HepG2 (cell line): ENCODE measurements around the gene ZNF783. TPM values are rescaled to one million over a fixed set of nuclear protein-coding genes. Genes with fewer than 3 reads are reported as not detected.

Experiments
- ATAC-seq: fragments of 200-7000 bp; cut with Tn5 transposase; 3 replicates; pipeline ENCODE4 v1.9.1; 2020; ENCODE audit warnings: mild to moderate bottlenecking, moderate library complexity
- BruUV-seq: library from RNA; stranded (reverse); fragments of 400-500 nt; replicated peaks from 2 replicates; lab custom pipeline; 2021; lab: Mats Ljungman, UMichigan
- CTCF ChIA-PET: fragments of 300-600 bp; formaldehyde crosslinking; extraction: SDS; loops from one replicate; lab custom pipeline; 2021; ENCODE audit warnings: low total read pairs, inconsistent platforms, low intra/inter-chr PET ratio; lab: Yijun Ruan, JAX
- POLR2A ChIA-PET: fragments of 350-600 bp; sonication (Branson Sonifier 250); formaldehyde crosslinking; loops from one replicate; lab custom pipeline; 2020; ENCODE audit warnings: antibody characterized with exemption, inconsistent platforms; lab: Yijun Ruan, JAX
- DNase-seq: peaks from one replicate; pipeline ENCODE4 v3.0.0-alpha.2; 2015; ENCODE audit warnings: low spot score
- FAIRE-seq: peaks from 3 replicates; lab custom pipeline; 2011; peaks lifted over from hg19 to GRCh38; lab: Jason Lieb, UNC
- H2AFZ ChIP-seq: one replicate; pipeline ENCODE4 v1.6.1; 2011; ENCODE audit warnings: low read length, inconsistent platforms
- H3K27ac ChIP-seq: fragments of 300-600 bp; 3 replicates; pipeline ENCODE4 v1.8.0; 2011; ENCODE audit warnings: mixed run types, mild to moderate bottlenecking, mixed read lengths, low read length, inconsistent platforms; ENCODE audit not compliant: insufficient read depth; ENCODE audit errors: extremely low read length
- H3K27me3 ChIP-seq, 2 experiments: fragments of 200-600 bp in 1 of 2; 2 replicates in 1 of 2; 3 replicates in 1 of 2; pipeline versions ENCODE4 v1.6.0 to v1.8.0; 2011; ENCODE audit warnings: low read length in 2 of 2, mild to moderate bottlenecking in 2 of 2, moderate library complexity in 2 of 2, inconsistent platforms in 1 of 2; ENCODE audit not compliant: insufficient read depth in 2 of 2, control insufficient read depth in 1 of 2
- H3K36me3 ChIP-seq, 2 experiments: fragments of 200-600 bp in 1 of 2; replicated peaks in 1 of 2; 2 replicates in 1 of 2; 3 replicates in 1 of 2; pipeline versions ENCODE4 v1.5.1 to v1.8.0; 2011; ENCODE audit warnings: low read length in 2 of 2, inconsistent platforms in 1 of 2; ENCODE audit not compliant: insufficient read depth in 2 of 2, control insufficient read depth in 1 of 2
- H3K4me1 ChIP-seq: 2 replicates; pipeline ENCODE4 v1.5.1; 2012; ENCODE audit warnings: low read length, inconsistent platforms; ENCODE audit not compliant: insufficient read depth
- H3K4me2 ChIP-seq: 2 replicates; pipeline ENCODE4 v1.6.0; 2011; ENCODE audit warnings: low read depth, low read length, inconsistent platforms
- H3K4me3 ChIP-seq, 3 experiments: fragments of 200-600 bp in 1 of 3; sonication (generic), shearing (Covaris generic) in 1 of 3; replicated peaks in 1 of 3; 2 replicates each; pipeline ENCODE4 v1.5.1; 2011 to 2016; ENCODE audit warnings: low read length in 3 of 3, inconsistent platforms in 2 of 3, low read depth in 2 of 3, mild to moderate bottlenecking in 2 of 3, control low read depth in 1 of 3, mixed read lengths in 1 of 3; ENCODE audit not compliant: insufficient read depth in 1 of 3
- H3K79me2 ChIP-seq: one replicate; pipeline ENCODE4 v1.6.1; 2011; ENCODE audit warnings: low read length, inconsistent platforms; ENCODE audit not compliant: insufficient read depth
- H3K9ac ChIP-seq: 2 replicates; pipeline ENCODE4 v1.6.0; 2011; ENCODE audit warnings: mild to moderate bottlenecking, low read depth, low read length, inconsistent platforms; ENCODE audit not compliant: insufficient read depth
- H3K9me3 ChIP-seq: 2 replicates; pipeline ENCODE4 v1.5.1; 2012; ENCODE audit warnings: mild to moderate bottlenecking, low read length
- H4K20me1 ChIP-seq: 2 replicates; pipeline ENCODE4 v1.6.0; 2011; ENCODE audit warnings: inconsistent platforms, mild to moderate bottlenecking, low read length, moderate library complexity; ENCODE audit not compliant: insufficient read depth
- JUNB ChIP-seq: sonication (generic); formaldehyde crosslinking; IDR thresholded peaks from 2 replicates; pipeline ENCODE4 v1.8.0; 2022; ENCODE audit warnings: missing genetic modification reagents, mild to moderate bottlenecking, borderline replicate concordance
- PCBP1 ChIP-seq: fragments of 200-400 bp; formaldehyde crosslinking; IDR thresholded peaks from 2 replicates; pipeline ENCODE4 v1.6.1; 2017; ENCODE audit warnings: mild to moderate bottlenecking, low read depth, low read length, borderline replicate concordance
- PHF5A ChIP-seq: IDR thresholded peaks from one replicate; pipeline ENCODE4 v1.6.1; 2018; ENCODE audit warnings: low read depth, missing genetic modification reagents; ENCODE audit not compliant: unreplicated experiment
- RAD21 ChIP-seq: fragments of 450-650 bp; formaldehyde crosslinking; IDR thresholded peaks from 2 replicates; pipeline ENCODE4 v1.5.0; 2020; ENCODE audit warnings: mild to moderate bottlenecking
- RBM39 ChIP-seq: fragments of 200-400 bp; formaldehyde crosslinking; IDR thresholded peaks from one replicate; pipeline ENCODE4 v1.6.1; 2018; ENCODE audit warnings: antibody characterized with exemption, mild to moderate bottlenecking, low read depth, low read length; ENCODE audit not compliant: poor library complexity, severe bottlenecking
- RORA ChIP-seq: sonication (generic); formaldehyde crosslinking; IDR thresholded peaks from 2 replicates; pipeline ENCODE4 v1.5.0; 2020; ENCODE audit warnings: mild to moderate bottlenecking, missing genetic modification reagents, moderate library complexity
- SMARCC2 ChIP-seq: fragments of 450-650 bp; IDR thresholded peaks from 2 replicates; pipeline ENCODE4 v1.6.1; 2017; ENCODE audit warnings: antibody characterized with exemption, mild to moderate bottlenecking
- TAF1 ChIP-seq: sonication (generic); formaldehyde crosslinking; IDR thresholded peaks from 2 replicates; pipeline ENCODE4 v1.4.0; 2020; ENCODE audit warnings: missing genetic modification reagents
- ZNF761 ChIP-seq: sonication (generic); formaldehyde crosslinking; conservative IDR thresholded peaks from 2 replicates; pipeline ENCODE4 v1.4.0; 2020; ENCODE audit warnings: mild to moderate bottlenecking, missing genetic modification reagents
- WGBS: methylation state at CpG from one replicate; pipeline ENCODE4 v1.1.6; 2017; ENCODE audit warnings: low lambda C conversion rate; 5-methylcytosine and 5-hydroxymethylcytosine counted together
- in situ Hi-C: cut with HindIII; loops from 2 replicates; pipeline ENCODE4 v1.10.0; 2017; ENCODE audit warnings: low pct_unique_long_range_greater_than_20kb; ENCODE audit not compliant: extremely low pct_ligation_motif_present
- intact Hi-C: fragments of 100-400 bp; cut with micrococcal nuclease; formaldehyde crosslinking; loops from one replicate; pipeline ENCODE4 v1.10.0; 2022; ENCODE audit not compliant: unreplicated experiment
- polyA plus RNA-seq, 8 experiments: library from polyadenylated mRNA; depleted of rRNA in 3 of 8; stranded (reverse) in 7 of 8; unstranded in 1 of 8; fragments of >200 nt; fragmentation: Illumina TruSeq in 4 of 8; extraction: Trizol in 4 of 8; gene quantifications; 2 replicates each; pipeline versions ENCODE4 v1.2.1 to v1.2.3, GENCODE V29; 2011 to 2016; ENCODE audit warnings: low read depth in 4 of 8, missing spikeins in 1 of 8, mixed read lengths in 1 of 8; ENCODE audit not compliant: insufficient read depth in 1 of 8
- total RNA-seq, 5 experiments: library from RNA; depleted of rRNA; stranded (reverse); fragments of >200 nt; fragmentation: Illumina TruSeq; extraction: Trizol; gene quantifications; 2 replicates each; pipeline ENCODE4 v1.2.3, GENCODE V29; 2016; ENCODE audit warnings: low read depth in 1 of 5
- TF ChIP-seq, protein P1 (sequence below): sonication (generic); formaldehyde crosslinking; IDR thresholded peaks from 2 replicates; pipeline ENCODE4 v1.4.0; 2020; ENCODE audit warnings: missing genetic modification reagents
- TF ChIP-seq, protein P2 (sequence below): sonication (generic); formaldehyde crosslinking; IDR thresholded peaks from 2 replicates; pipeline ENCODE4 v1.8.0; 2022; ENCODE audit warnings: missing genetic modification reagents, low read depth, mild to moderate bottlenecking, borderline replicate concordance
- TF ChIP-seq, protein P3 (sequence below): sonication (generic); formaldehyde crosslinking; IDR thresholded peaks from 2 replicates; pipeline ENCODE4 v1.5.1; 2020; ENCODE audit warnings: mild to moderate bottlenecking, missing genetic modification reagents, borderline replicate concordance
- TF ChIP-seq, protein P4 (sequence below): IDR thresholded peaks from 2 replicates; pipeline ENCODE4 v1.6.1; 2016; ENCODE audit warnings: mild to moderate bottlenecking, missing biosample characterization, missing genetic modification reagents
- TF ChIP-seq, protein P5 (sequence below): sonication (generic); formaldehyde crosslinking; IDR thresholded peaks from 2 replicates; pipeline ENCODE4 v1.5.0; 2020; ENCODE audit warnings: missing genetic modification reagents, mild to moderate bottlenecking, borderline replicate concordance

The ZNF783 gene
- total and polyA plus RNA-seq, 2 of the 13 experiments (the other 11 are each of a cell fraction or from before 2014, with no cell fraction given): 4.1 to 5.2 TPM

GRCh38 chr7:149254181-149254858 is 7.7 kb upstream of the ZNF783 start:
- H3K9me3 ChIP-seq: no peaks in the 10 kb centered on the region
- no peak overlapping the region for H3K4me2 ChIP-seq
- H2AFZ ChIP-seq: no peak overlapping the region
- DNase-seq (no peak), ATAC-seq (no peak), FAIRE-seq (no peak)
- ChIA-PET POLR2A (no interaction called here), CTCF (no interaction called here)
- no peak overlapping the region for H3K27ac ChIP-seq
- 95% methylated on average over 9 of the region's 16 CpGs for WGBS
- H3K4me1 ChIP-seq: no peaks in the 10 kb centered on the region
- intact Hi-C loops (no loop called here), in situ Hi-C loops (no loop called here)
- H3K27me3 ChIP-seq: no peaks in the 10 kb centered on the region
- H3K9ac ChIP-seq: no peak overlapping the region
- H3K79me2 ChIP-seq: no peaks in the 10 kb centered on the region
- TF ChIP-seq RORA (CRISPR knock-in tag) (no peak), PCBP1 (no peak), PHF5A (CRISPR knock-in tag) (no peak), ZNF761 (CRISPR knock-in tag) (no peak), TAF1 (CRISPR knock-in tag) (no peak), SMARCC2 (no peak), JUNB (CRISPR knock-in tag) (no peak), RBM39 (no peak), RAD21 (CRISPR knock-in tag) (no peak)
- TF ChIP-seq, protein P1, sequence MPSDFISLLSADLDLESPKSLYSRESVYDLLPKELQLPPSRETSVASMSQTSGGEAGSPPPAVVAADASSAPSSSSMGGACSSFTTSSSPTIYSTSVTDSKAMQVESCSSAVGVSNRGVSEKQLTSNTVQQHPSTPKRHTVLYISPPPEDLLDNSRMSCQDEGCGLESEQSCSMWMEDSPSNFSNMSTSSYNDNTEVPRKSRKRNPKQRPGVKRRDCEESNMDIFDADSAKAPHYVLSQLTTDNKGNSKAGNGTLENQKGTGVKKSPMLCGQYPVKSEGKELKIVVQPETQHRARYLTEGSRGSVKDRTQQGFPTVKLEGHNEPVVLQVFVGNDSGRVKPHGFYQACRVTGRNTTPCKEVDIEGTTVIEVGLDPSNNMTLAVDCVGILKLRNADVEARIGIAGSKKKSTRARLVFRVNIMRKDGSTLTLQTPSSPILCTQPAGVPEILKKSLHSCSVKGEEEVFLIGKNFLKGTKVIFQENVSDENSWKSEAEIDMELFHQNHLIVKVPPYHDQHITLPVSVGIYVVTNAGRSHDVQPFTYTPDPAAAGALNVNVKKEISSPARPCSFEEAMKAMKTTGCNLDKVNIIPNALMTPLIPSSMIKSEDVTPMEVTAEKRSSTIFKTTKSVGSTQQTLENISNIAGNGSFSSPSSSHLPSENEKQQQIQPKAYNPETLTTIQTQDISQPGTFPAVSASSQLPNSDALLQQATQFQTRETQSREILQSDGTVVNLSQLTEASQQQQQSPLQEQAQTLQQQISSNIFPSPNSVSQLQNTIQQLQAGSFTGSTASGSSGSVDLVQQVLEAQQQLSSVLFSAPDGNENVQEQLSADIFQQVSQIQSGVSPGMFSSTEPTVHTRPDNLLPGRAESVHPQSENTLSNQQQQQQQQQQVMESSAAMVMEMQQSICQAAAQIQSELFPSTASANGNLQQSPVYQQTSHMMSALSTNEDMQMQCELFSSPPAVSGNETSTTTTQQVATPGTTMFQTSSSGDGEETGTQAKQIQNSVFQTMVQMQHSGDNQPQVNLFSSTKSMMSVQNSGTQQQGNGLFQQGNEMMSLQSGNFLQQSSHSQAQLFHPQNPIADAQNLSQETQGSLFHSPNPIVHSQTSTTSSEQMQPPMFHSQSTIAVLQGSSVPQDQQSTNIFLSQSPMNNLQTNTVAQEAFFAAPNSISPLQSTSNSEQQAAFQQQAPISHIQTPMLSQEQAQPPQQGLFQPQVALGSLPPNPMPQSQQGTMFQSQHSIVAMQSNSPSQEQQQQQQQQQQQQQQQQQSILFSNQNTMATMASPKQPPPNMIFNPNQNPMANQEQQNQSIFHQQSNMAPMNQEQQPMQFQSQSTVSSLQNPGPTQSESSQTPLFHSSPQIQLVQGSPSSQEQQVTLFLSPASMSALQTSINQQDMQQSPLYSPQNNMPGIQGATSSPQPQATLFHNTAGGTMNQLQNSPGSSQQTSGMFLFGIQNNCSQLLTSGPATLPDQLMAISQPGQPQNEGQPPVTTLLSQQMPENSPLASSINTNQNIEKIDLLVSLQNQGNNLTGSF (CRISPR knock-in tag): no peak
- TF ChIP-seq, protein P2, sequence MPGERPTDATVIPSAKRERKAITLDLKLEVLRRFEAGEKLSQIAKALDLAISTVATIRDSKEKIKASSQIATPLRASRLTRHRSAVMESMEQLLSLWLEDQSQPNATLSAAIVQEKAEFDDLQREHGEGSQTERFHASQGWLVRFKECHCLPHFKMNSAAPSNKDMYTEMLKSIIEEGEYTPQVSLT (CRISPR knock-in tag): no peak
- TF ChIP-seq, protein P3, sequence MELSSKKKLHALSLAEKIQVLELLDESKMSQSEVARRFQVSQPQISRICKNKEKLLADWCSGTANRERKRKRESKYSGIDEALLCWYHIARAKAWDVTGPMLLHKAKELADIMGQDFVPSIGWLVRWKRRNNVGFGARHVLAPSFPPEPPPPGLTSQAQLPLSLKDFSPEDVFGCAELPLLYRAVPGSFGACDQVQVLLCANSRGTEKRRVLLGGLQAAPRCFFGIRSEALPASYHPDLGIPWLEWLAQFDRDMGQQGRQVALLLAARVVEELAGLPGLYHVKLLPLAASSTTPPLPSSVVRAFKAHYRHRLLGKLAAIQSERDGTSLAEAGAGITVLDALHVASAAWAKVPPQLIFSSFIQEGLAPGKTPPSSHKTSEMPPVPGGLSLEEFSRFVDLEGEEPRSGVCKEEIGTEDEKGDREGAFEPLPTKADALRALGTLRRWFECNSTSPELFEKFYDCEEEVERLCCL (CRISPR knock-in tag): no peak
- TF ChIP-seq, protein P4, sequence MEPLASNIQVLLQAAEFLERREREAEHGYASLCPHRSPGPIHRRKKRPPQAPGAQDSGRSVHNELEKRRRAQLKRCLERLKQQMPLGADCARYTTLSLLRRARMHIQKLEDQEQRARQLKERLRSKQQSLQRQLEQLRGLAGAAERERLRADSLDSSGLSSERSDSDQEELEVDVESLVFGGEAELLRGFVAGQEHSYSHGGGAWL (CRISPR knock-in tag): no peak
- TF ChIP-seq, protein P5, sequence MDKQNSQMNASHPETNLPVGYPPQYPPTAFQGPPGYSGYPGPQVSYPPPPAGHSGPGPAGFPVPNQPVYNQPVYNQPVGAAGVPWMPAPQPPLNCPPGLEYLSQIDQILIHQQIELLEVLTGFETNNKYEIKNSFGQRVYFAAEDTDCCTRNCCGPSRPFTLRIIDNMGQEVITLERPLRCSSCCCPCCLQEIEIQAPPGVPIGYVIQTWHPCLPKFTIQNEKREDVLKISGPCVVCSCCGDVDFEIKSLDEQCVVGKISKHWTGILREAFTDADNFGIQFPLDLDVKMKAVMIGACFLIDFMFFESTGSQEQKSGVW: no peak
- no peaks in the 10 kb centered on the region for H4K20me1 ChIP-seq
- peaks cover 26 to 41% of the 10 kb centered on the region in 2 experiments for H3K36me3 ChIP-seq
- no TSS peak for BruUV-seq
- H3K4me3 ChIP-seq: no peak overlapping the region
